Fibroblast of lung (primary cell): Measurements from ENCODE around the gene REPIN1.

ENCODE experiments used
- CTCF ChIP-seq, 2 donors: IDR thresholded peaks in 1 of 2; conservative IDR thresholded peaks in 1 of 2; 1 replicate in 1 of 2; 2 replicates in 1 of 2; pipeline ENCODE4 v1.5.1; 2011 to 2012; ENCODE audit warnings: low read length in 2 of 2, control low read depth in 1 of 2, inconsistent platforms in 1 of 2, low read depth in 1 of 2, mild to moderate bottlenecking in 1 of 2
- EZH2 ChIP-seq: IDR thresholded peaks from 2 replicates; pipeline ENCODE4 v1.5.1; 2012; ENCODE audit warnings: low read length, control low read depth, mild to moderate bottlenecking; ENCODE audit errors: missing control alignments

- TF ChIP-seq CTCF (conservative IDR thresholded peaks at IDR 0.05 in 1 of 2, IDR thresholded peaks at IDR 0.05 in 1 of 2; ENCODE audit: low read depth in 1 of 2, low read length in 2 of 2) (no peak), EZH2 (no peak)
Measured at GRCh38 chr7:150323682-150324372, 44.8 kb upstream of the REPIN1 start.
